Skeletal muscle satellite cell (primary cell): Measurements from ENCODE around the gene CXCL10.
"Not testable (repeated sequence)": the region's sequence is repeated elsewhere in the genome, so short reads cannot be mapped to it uniquely, and the experiment has no call there.

Source experiments
- H3K27me3 ChIP-seq: 2 replicates; pipeline ENCODE4 v1.7.0; 2013; ENCODE audit warnings: low read length; ENCODE audit not compliant: control insufficient read depth, insufficient read depth
- H3K36me3 ChIP-seq: 2 replicates; pipeline ENCODE4 v1.7.0; 2013; ENCODE audit warnings: mild to moderate bottlenecking, control low read depth, low read length; ENCODE audit not compliant: insufficient read depth
- H3K4me1 ChIP-seq: 2 replicates; pipeline ENCODE4 v1.7.0; 2013; ENCODE audit warnings: low read length; ENCODE audit not compliant: control insufficient read depth, insufficient read depth
- H3K4me2 ChIP-seq: 2 replicates; pipeline ENCODE4 v1.7.0; 2013; ENCODE audit warnings: mild to moderate bottlenecking, low read length
- H3K4me3 ChIP-seq: 2 replicates; pipeline ENCODE4 v1.7.0; 2013; ENCODE audit warnings: low read length
- H3K9ac ChIP-seq: 2 replicates; pipeline ENCODE4 v1.7.0; 2013; ENCODE audit warnings: mild to moderate bottlenecking, low read depth, low read length, moderate library complexity
- H3K9me3 ChIP-seq: replicated peaks from 2 replicates; pipeline ENCODE4 v1.7.0; 2013; ENCODE audit warnings: mild to moderate bottlenecking, control low read depth, low read length

The CXCL10 gene

DNA sequence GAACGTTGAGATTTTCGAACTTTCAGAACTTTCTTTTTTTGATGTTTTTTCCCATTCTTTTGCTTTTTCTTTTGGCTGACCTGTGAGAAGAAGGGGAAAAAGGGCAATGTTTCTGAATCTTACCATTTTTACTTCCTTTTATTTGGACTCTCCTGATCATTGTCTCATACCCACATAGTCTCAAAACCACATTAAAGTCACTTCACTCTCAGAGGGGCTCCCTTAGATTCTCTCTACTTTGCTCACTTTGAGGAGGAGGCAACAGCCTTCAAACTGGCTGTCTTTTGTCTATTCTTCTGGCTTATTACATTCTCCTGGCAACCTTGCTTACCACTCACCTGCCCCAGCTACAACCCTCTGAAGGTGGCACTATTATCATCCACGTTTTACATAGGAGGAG lies 19.7 kb downstream of the CXCL10 start:
- Histone ChIP-seq H3K4me2 (no peak overlapping the region), H3K36me3 (no peaks in the 10 kb centered on the region), H3K4me1 (no peaks in the 10 kb centered on the region), H3K27me3 (peaks cover 34% of the 10 kb centered on the region), H3K4me3 (no peak overlapping the region), H3K9ac (no peak overlapping the region), H3K9me3 (no peaks in the 10 kb centered on the region)

GRCh38 chr4:76003035-76003434 lies 20.3 kb downstream of the CXCL10 start:
- Histone ChIP-seq H3K4me2 (no peak overlapping the region), H3K36me3 (no peaks in the 10 kb centered on the region), H3K4me1 (no peaks in the 10 kb centered on the region), H3K27me3 (peaks cover 31% of the 10 kb centered on the region), H3K9me3 (no peaks in the 10 kb centered on the region), H3K4me3 (no peak overlapping the region), H3K9ac (no peak overlapping the region)

GRCh38 chr4:76002176-76002575 lies 21.1 kb downstream of the CXCL10 start:
- Histone ChIP-seq H3K4me1 (no peaks in the 10 kb centered on the region), H3K4me2 (no peak overlapping the region), H3K9ac (no peak overlapping the region), H3K4me3 (no peak overlapping the region), H3K9me3 (no peaks in the 10 kb centered on the region), H3K36me3 (no peaks in the 10 kb centered on the region), H3K27me3 (peaks cover 23% of the 10 kb centered on the region)

DNA sequence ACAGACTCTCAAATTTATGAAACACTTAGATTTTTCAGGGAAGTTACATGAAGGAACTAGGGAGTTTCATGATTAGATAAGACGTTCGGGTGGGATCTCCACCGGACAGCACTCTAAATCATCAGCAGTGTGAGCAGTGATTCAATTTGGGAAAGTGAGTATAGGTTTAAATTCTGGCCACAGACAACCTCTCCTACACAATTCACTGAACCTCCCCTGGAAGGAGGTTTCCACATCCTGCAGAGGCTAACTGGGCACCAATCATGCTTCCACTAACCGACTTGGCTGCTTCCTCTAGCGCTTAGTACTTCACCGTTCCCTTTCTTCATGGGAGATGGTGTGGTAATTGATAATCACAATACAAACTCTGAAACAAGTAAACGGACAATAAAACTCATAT lies 21.6 kb downstream of the CXCL10 start:
- no peaks in the 10 kb centered on the region for H3K9me3 ChIP-seq
- no peaks in the 10 kb centered on the region for H3K36me3 ChIP-seq
- peaks cover 18% of the 10 kb centered on the region for H3K27me3 ChIP-seq
- no peaks in the 10 kb centered on the region for H3K4me1 ChIP-seq
- H3K4me2 ChIP-seq, result no peak overlapping the region
- no peak overlapping the region for H3K4me3 ChIP-seq
- no peak overlapping the region for H3K9ac ChIP-seq

DNA sequence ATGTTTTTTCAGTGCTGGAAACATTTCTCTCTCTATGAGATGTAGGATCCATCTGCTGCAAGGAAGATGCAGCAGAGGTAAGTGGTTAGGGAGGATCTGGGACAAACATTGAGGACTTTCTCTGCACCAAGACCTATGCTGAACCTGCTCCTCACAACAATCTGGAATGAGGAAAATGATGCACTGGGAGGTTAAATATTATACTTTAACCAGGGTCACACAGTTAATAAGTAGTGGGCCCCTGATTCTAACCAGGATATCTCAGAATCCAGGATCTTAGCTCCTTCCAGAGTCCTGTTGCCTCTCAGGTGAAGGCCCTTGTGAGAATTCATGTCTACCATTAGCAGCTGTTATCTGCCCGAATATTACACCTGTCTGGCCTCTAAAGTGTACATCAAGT lies 23.0 kb downstream of the CXCL10 start:
- Histone ChIP-seq H3K4me1 (no peaks in the 10 kb centered on the region), H3K9ac (no peak overlapping the region), H3K9me3 (no peaks in the 10 kb centered on the region), H3K27me3 (peaks cover 11% of the 10 kb centered on the region), H3K4me3 (no peak overlapping the region), H3K4me2 (no peak overlapping the region), H3K36me3 (no peaks in the 10 kb centered on the region)

DNA sequence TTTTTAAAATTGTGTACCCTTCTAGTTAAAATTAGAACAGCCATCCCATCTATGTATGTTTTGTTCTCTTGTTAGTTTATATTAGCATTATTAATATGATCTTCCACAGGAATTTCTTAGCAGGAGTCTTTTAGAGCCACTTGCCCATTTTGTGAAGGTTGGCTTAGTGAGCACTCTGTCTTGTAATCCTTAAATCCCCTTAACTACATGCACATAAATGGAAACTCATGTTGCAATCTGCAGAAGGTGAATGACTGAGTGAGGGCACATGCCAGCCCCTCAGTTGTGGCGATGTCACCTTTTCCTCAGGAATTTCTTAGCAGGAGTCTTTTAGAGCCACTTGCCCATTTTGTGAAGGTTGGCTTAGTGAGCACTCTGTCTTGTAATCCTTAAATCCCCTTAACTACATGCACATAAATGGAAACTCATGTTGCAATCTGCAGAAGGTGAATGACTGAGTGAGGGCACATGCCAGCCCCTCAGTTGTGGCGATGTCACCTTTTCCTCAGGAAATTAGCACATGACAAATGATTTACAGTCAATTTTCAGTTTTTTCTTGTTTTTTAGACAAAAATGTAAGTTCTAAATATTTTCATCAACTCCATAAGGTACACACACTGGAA lies 24.7 kb downstream of the CXCL10 start:
- not testable (repeated sequence) for H3K36me3 ChIP-seq

DNA sequence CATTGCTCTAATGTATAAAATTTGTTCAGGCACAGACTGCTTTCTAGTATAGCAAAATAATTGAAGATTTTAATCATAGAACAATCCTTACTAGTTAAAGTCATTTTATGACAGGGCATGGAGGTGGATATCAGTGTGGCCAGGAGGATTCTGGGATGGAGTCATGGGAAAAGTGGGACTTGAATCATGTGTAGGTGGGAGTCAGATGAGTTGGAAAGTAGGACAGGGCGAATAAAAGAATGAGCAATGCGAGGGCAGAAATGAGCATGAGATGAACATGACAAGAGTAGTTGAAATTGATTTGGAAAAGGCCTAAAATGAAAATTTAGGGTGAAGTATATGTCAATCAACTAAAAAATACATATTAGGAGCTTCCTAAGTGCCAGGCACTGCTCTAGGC lies 25.4 kb downstream of the CXCL10 start:
- H3K27me3 ChIP-seq, result peaks cover 10% of the 10 kb centered on the region
- H3K4me3 ChIP-seq, result no peak overlapping the region
- no peak overlapping the region for H3K9ac ChIP-seq
- H3K36me3 ChIP-seq, result no peaks in the 10 kb centered on the region
- no peaks in the 10 kb centered on the region for H3K9me3 ChIP-seq
- no peak overlapping the region for H3K4me2 ChIP-seq
- H3K4me1 ChIP-seq, result no peaks in the 10 kb centered on the region

More for the DNA sequence above, 24.7 kb downstream of the CXCL10 start:
- not testable (repeated sequence) for H3K4me2 ChIP-seq, H3K4me1 ChIP-seq, H3K9me3 ChIP-seq, H3K4me3 ChIP-seq, H3K9ac ChIP-seq
- H3K27me3 ChIP-seq, result peaks cover 10% of the 10 kb centered on the region

- Histone ChIP-seq H3K4me2 (no peak overlapping the region), H3K27me3 (peaks cover 10% of the 10 kb centered on the region), H3K36me3 (no peaks in the 10 kb centered on the region), H3K4me1 (no peaks in the 10 kb centered on the region), H3K9me3 (no peaks in the 10 kb centered on the region), H3K9ac (no peak overlapping the region), H3K4me3 (no peak overlapping the region)
Measured at GRCh38 chr4:75997081-75997480, 26.2 kb downstream of the CXCL10 start.

DNA sequence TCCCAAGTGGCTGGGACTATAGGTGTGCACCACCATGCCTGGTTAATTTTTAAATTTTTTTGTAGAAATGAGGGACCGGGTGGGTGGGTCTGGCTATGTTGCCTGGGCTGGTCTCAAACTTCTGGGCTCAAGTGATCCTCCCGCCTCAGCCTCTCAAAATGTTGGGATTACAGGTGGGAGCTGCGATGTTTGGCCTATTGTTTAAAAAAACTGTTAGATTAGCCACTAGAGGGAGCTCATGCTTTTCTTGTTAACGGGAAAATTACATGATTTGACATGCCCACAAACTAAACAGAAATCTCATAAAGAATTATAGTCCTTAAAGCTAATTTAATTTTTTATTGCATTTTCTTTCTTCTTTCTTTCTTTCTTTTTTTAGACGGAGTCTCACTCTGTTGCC lies 27.6 kb downstream of the CXCL10 start:
- Histone ChIP-seq H3K4me2 (no peak overlapping the region), H3K9me3 (no peaks in the 10 kb centered on the region), H3K27me3 (peaks cover 10% of the 10 kb centered on the region), H3K4me3 (no peak overlapping the region), H3K9ac (no peak overlapping the region), H3K4me1 (no peaks in the 10 kb centered on the region), H3K36me3 (no peaks in the 10 kb centered on the region)

DNA sequence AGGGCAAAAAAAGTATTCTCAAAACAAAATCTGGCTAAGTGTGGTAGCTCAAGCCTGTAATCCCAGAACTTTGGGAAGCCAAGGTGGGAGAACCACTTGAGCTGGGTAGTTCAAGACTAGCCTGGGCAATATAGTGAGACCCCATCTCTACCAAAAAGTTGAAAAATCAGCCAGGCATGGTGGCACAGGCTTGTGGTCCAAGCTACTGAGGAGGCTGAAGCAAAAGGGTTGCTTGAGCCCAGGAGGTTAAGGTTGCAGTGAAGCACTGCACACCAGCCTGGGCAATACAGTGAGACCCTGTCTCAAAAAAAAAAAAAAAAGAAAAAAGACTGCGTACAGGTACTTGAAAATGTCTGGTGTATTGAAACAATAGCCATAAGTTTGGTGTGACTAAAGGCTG lies 30.8 kb downstream of the CXCL10 start:
- H3K9ac ChIP-seq, result no peak overlapping the region
- peaks cover 9% of the 10 kb centered on the region for H3K4me1 ChIP-seq
- no peak overlapping the region for H3K4me2 ChIP-seq
- no peak overlapping the region for H3K4me3 ChIP-seq
- H3K9me3 ChIP-seq, result no peaks in the 10 kb centered on the region
- H3K27me3 ChIP-seq, result peaks cover 5% of the 10 kb centered on the region
- peaks cover 3% of the 10 kb centered on the region for H3K36me3 ChIP-seq

DNA sequence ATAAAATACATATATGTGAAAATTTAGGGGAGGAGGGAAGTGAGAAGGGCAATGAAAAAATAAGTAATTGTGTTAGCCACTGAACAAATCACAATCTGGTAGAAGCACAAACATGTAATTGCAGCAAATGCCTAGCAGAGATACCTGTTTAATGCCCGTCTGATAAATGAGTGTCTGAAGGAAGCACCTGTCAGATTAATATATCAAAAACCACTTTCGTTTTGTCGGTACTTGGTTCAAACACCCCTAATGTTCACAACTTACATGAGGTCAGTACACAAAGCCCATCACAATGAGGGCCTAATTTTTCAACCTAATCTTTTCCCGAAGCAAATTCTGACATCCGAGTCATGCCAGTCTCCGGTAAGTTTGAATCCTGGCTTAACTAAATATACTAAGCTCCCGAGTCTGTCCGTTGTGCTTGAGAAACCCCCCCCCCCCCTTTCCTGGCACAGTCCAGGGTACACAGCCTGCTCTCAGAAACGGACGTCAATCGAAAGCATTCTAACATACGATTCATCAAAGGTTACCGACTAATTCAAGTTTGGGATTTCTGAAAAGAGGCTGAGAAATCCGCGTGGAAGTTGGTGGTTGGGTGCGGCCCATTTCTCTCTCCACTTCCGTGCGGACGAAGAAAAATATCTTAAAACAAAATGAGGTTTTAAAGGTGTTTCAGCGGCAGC lies 33.3 kb downstream of the CXCL10 start:
- H3K9ac ChIP-seq, result peak overlapping the region; percentile 92
- peak overlapping the region; percentile 88 for H3K4me3 ChIP-seq
- no peaks in the 10 kb centered on the region for H3K9me3 ChIP-seq
- peaks cover 16% of the 10 kb centered on the region for H3K4me1 ChIP-seq
- peaks cover 3% of the 10 kb centered on the region for H3K36me3 ChIP-seq
- peak overlapping the region; percentile 83 for H3K4me2 ChIP-seq
- peaks cover 5% of the 10 kb centered on the region for H3K27me3 ChIP-seq

DNA sequence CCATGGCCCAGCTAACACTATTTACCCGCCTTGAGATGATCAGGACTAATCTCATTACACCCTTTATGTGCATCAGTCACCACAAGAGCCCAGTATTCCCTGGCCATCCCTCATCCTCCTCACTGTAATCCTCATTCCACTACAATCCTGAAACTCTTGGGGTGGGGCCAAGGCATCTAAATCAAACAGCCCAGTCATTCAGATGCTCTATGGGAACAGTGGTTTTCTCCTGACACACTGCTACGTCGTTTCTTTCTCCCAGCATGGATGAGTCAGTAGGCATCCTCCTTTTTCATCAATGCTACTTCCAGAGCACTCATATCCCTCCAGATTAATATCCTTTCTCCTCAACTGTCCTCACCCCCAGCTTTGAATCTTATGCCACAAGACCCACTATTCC lies 38.2 kb downstream of the CXCL10 start:
- H3K27me3 ChIP-seq, result no peaks in the 10 kb centered on the region
- no peak overlapping the region for H3K9ac ChIP-seq
- H3K9me3 ChIP-seq, result no peaks in the 10 kb centered on the region
- no peak overlapping the region for H3K4me2 ChIP-seq
- no peak overlapping the region for H3K4me3 ChIP-seq
- H3K4me1 ChIP-seq, result peaks cover 20% of the 10 kb centered on the region
- H3K36me3 ChIP-seq, result peaks cover 22% of the 10 kb centered on the region
